ENCODE measurements around the gene COL1A2. TPM values are rescaled to one million over a fixed set of nuclear protein-coding genes. Genes with fewer than 3 reads are reported as not detected.

The COL1A2 gene
- 96.6 TPM for total RNA-seq
- long read RNA-seq, partial matches to known transcripts: 39 of 205 reads
- long read RNA-seq, other reads (novel, unspliced or antisense): 166 of 205 reads

DNA sequence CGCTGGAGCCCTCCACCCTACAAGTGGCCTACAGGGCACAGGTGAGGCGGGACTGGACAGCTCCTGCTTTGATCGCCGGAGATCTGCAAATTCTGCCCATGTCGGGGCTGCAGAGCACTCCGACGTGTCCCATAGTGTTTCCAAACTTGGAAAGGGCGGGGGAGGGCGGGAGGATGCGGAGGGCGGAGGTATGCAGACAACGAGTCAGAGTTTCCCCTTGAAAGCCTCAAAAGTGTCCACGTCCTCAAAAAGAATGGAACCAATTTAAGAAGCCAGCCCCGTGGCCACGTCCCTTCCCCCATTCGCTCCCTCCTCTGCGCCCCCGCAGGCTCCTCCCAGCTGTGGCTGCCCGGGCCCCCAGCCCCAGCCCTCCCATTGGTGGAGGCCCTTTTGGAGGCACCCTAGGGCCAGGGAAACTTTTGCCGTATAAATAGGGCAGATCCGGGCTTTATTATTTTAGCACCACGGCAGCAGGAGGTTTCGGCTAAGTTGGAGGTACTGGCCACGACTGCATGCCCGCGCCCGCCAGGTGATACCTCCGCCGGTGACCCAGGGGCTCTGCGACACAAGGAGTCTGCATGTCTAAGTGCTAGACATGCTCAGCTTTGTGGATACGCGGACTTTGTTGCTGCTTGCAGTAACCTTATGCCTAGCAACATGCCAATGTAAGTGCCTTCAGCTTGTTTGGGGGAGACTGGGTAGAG is at the start of gene COL1A2:
Gene COL1A2, plus strand, starts transcription at position 459 of the 704 bp plus-strand sequence. Its CDS starts 137 bp downstream, at position 596.
- ATAC-seq (peak; percentile 91), DNase-seq (ENCODE audit: missing footprints) (peak; percentile 86)
- intact Hi-C loops (cut with DNase I): loop anchor here (1.0 kb wide), 2 partner anchors 19 to 98 kb away; no protein-coding TSS in a partner anchor

GRCh38 chr7:94345907-94346306 is 48.8 kb upstream of the COL1A2 start:
- no peak for ATAC-seq
- DNase-seq (ENCODE audit: missing footprints): no peak
- intact Hi-C loops (cut with DNase I): no loop called here

DNA sequence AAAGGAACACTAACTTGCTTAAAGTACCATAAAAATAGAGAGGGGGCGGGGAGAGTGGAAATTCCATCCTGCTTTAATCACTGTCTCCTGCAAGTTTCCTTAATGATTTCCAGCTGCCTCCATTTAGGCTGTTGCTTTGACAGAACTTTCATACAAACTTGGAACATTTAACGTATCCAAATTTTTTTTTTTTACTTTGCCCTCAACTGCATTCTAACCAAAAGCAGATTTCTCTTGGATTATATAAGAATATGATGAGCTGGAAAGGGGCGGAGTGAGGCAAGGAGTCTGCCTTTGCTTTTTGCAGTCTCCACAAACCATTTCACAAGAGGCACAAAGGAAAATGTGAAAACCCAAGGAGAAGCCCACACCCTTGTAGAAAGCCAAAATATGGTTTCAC is 46.6 kb upstream of the COL1A2 start:
- DNase-seq (ENCODE audit: missing footprints): no peak
- intact Hi-C loops (cut with DNase I): no loop called here

GRCh38 chr7:94350734-94351133 is 44.0 kb upstream of the COL1A2 start:
- DNase-seq (ENCODE audit: missing footprints) (no peak), ATAC-seq (no peak)
- intact Hi-C loops (cut with DNase I): loop anchor here (1.0 kb wide), 1 partner anchor 14 kb away; no protein-coding TSS in a partner anchor

More for the DNA sequence above, 46.6 kb upstream of the COL1A2 start:
- peak; percentile 89 for ATAC-seq

GRCh38 chr7:94351703-94352102 is 43.0 kb upstream of the COL1A2 start:
- DNase-seq (ENCODE audit: missing footprints) (no peak), ATAC-seq (no peak)
- intact Hi-C loops (cut with DNase I): no loop called here

DNA sequence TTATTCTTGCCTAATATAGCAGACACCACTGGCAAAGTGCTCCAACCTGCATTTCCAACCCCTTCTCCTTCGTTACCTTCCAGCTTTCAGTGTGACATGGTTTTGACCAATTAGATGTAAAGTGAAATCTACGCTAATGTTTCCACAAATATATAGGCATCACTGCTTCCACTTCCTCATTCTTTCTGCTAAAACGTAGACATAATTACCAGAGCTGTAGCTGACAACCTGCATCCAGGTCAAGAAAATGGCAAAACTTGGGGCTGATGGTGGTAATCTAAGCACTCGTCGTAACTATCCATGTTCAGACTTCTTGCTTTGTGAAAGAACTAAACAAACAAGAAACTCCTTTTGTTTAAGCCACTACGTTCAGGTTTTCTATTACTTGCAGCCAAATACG is 41.8 kb upstream of the COL1A2 start:
- intact Hi-C loops (cut with DNase I): no loop called here
- ATAC-seq (no peak), DNase-seq (ENCODE audit: missing footprints) (no peak)

DNA sequence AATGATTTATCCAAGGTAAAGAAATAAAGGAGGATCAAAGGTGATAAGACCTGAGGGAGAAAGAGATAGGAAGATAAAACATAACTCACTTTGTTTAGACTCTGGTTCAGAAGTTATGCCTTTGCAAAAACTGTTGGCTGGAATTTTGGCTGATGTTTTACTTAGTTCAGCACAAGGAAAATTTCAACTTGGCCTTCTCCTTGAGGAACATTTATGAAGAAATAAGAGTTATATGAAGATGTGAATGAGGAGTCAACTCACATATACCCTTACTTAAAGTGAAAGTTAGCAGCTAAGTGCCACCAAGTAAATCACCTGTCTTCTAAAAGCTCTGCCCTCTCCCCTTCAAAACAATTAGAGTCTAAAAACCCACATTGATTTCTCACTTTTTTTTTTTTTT is 39.7 kb upstream of the COL1A2 start:
- DNase-seq (ENCODE audit: missing footprints) (no peak), ATAC-seq (no peak)
- intact Hi-C loops (cut with DNase I): no loop called here

GRCh38 chr7:94355454-94355853 is 39.2 kb upstream of the COL1A2 start:
- intact Hi-C loops (cut with DNase I): no loop called here
- ATAC-seq: no peak
- no peak for DNase-seq (ENCODE audit: missing footprints)

GRCh38 chr7:94357076-94357475 is 37.6 kb upstream of the COL1A2 start:
- ATAC-seq (no peak), DNase-seq (ENCODE audit: missing footprints) (no peak)
- intact Hi-C loops (cut with DNase I): no loop called here

GRCh38 chr7:94360926-94361325 is 33.8 kb upstream of the COL1A2 start:
- DNase-seq (ENCODE audit: missing footprints): no peak
- intact Hi-C loops (cut with DNase I): no loop called here
- ATAC-seq: no peak

DNA sequence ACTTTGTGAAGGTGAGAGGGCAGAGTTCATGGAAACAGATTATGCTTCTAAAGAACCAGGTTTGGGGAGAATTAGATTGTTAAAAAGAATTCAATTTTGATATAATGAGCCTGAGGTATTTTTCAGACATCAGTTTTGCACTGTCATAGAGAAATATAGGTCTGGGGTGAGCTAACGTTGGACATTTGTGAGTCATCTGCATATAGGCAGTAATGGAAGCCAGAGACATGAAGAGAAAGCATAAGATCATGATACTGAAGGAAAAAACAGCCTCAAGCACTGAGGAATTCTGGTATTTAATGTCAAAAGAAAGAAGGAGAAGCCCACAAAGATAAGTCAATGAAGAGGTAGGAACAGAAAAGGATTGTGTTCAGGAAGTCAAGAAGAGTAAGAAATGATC is 32.4 kb upstream of the COL1A2 start:
- intact Hi-C loops (cut with DNase I): no loop called here
- no peak for ATAC-seq
- DNase-seq (ENCODE audit: missing footprints): no peak

DNA sequence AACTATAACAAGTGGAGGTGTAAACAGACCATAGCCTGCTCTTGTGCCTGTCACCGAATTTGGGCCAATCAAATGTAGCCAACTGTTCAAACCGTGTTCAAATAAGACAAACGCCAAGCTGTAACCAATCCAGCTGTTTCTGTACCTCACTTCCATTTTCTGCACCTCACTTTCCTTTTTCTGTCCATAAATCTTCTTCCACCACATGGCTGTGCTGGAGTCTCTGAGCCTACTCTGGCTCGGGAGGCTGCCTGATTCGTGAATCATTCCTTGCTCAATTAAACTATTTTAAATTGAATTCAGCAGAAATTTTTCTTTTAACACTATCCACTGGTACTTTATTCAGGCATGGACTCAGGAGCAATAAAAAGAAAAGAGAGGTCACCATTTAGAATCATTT is 29.9 kb upstream of the COL1A2 start:
- ATAC-seq: no peak
- intact Hi-C loops (cut with DNase I): loop anchor here (1.0 to 5.0 kb wide), 2 partner anchors 15 to 53 kb away; no protein-coding TSS in a partner anchor
- DNase-seq (ENCODE audit: missing footprints): no peak

DNA sequence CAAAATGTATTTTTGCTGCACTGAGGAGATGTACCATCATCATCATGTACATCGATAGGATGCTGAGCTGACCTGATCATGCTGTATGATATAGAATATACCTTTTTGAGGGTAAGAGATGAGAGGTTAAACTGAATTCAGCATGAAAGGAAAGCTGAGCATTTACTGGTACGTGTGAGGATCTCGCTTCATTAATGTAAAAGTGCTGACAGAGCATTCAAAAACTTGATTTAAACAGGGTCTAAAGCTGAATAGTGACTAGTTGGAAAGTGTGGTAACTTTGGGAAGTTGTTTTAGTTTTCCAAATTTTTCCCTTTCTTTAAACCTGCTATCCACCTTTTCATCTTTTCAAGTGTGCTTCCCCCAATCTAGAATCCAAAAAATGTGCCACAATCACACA is 28.5 kb upstream of the COL1A2 start:
- intact Hi-C loops (cut with DNase I): loop anchor here (5.0 kb wide), 1 partner anchor 54 kb away; no protein-coding TSS in a partner anchor
- DNase-seq (ENCODE audit: missing footprints) (no peak), ATAC-seq (no peak)

- no peak for ATAC-seq
- no peak for DNase-seq (ENCODE audit: missing footprints)
- intact Hi-C loops (cut with DNase I): loop anchor here (5.0 kb wide), 1 partner anchor 55 kb away; no protein-coding TSS in a partner anchor
Observed at GRCh38 chr7:94366832-94367231, 27.9 kb upstream of the COL1A2 start.

DNA sequence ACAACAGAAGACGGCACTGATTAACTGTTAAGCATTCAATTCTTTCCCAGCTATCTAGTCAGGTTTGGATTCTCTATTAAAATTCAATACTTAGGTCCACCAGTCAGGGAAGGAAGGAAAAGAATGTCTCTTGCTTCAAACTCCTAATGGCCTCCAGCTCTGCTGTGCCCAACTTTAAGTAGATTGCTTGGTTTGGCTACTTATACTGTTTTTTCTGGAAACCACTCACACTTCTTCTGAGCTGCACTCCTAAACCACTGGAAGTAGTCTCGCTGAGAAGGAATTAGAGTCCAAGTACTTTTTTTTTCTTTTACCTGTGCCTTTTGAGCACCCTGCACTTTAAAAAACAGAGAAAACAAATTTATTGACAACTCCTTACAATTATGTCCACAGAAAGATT is 26.7 kb upstream of the COL1A2 start:
- intact Hi-C loops (cut with DNase I): loop anchor here (5.0 kb wide), 1 partner anchor 56 kb away; no protein-coding TSS in a partner anchor
- ATAC-seq (peak; percentile 46), DNase-seq (ENCODE audit: missing footprints) (no peak)

- DNase-seq (ENCODE audit: missing footprints): no peak
- peak; percentile 44 for ATAC-seq
- intact Hi-C loops (cut with DNase I): loop anchor here (5.0 kb wide), 1 partner anchor 56 kb away; no protein-coding TSS in a partner anchor
Observed at GRCh38 chr7:94368371-94368791, 26.3 kb upstream of the COL1A2 start.

GRCh38 chr7:94374231-94374630 is 20.5 kb upstream of the COL1A2 start:
- DNase-seq (ENCODE audit: missing footprints): peak; percentile 83
- intact Hi-C loops (cut with DNase I): loop anchor here (2.0 kb wide), 1 partner anchor 77 kb away; no protein-coding TSS in a partner anchor
- peak; percentile 86 for ATAC-seq

DNA sequence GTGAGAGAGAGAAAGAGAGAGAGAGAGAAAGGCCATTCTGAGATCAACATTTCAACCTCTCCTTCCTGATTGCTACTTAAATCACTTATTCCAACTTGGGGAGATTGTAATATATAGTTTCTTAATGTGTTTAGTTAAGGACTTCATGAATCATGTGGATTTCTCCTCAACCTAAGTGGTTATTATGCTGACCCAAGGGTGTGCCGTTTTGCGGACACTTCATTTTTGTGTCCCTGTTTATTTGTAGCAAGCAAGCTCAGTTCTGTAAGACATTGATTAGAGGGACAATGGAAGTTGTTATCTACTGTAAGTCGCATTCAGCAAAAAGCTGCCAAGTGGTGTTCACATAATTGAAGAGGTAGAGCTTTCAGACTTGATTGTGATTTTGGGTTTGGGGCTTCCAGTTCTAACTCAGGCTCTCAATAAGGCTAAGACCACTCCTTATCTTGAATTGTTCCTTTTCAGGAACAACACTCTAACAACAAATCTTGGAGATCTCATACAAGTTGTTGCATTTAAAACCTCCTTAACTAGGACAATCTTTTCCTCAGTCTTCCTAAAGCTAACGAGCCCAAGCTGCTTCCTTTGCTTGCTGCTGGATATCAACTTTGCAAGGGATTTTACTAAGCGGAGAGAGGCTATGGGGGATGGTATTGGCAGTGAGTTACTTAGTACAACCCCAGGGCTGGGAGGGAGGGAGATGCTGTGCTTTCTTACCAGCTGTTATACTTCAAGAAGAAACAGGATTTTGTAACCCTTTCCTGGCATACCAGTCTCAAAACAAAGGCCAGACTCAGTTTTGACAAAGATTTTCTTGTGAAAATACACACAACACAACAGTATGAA is 19.8 kb upstream of the COL1A2 start:
- DNase-seq (ENCODE audit: missing footprints): no peak
- intact Hi-C loops (cut with DNase I): loop anchor here (1.0 to 2.0 kb wide), 2 partner anchors 20 to 78 kb away; no protein-coding TSS in a partner anchor
- ATAC-seq: peak; percentile 97

GRCh38 chr7:94375691-94376090 is 19.0 kb upstream of the COL1A2 start:
- no peak for DNase-seq (ENCODE audit: missing footprints)
- ATAC-seq: peak; percentile 87
- intact Hi-C loops (cut with DNase I): loop anchor here (1.0 to 2.0 kb wide), 2 partner anchors 20 to 79 kb away; no protein-coding TSS in a partner anchor

Data from Right ventricle myocardium inferior (tissue), 1 donor.